GM18498 (cell line): ENCODE data around the gene TNFRSF12A.

Experiments used
- ATAC-seq: cut with Tn5 transposase; IDR thresholded peaks from one replicate; pipeline ENCODE4 v1.9.1; 2021; ENCODE audit warnings: mild to moderate bottlenecking, moderate library complexity; ENCODE audit not compliant: unreplicated experiment

The TNFRSF12A gene

GRCh38 chr16:2985893-2986355 is 34.2 kb upstream of the TNFRSF12A start:
- no peak for ATAC-seq

- ATAC-seq, result no peak
These were observed 33.5 kb upstream of the TNFRSF12A start for GRCh38 chr16:2986623-2987188.

- no peak for ATAC-seq
These were observed 32.9 kb upstream of the TNFRSF12A start for GRCh38 chr16:2987286-2987685.

GRCh38 chr16:2987833-2988232 is 32.3 kb upstream of the TNFRSF12A start:
- no peak for ATAC-seq

GRCh38 chr16:2988590-2989099 is 31.5 kb upstream of the TNFRSF12A start:
- no peak for ATAC-seq

- no peak for ATAC-seq
These were observed 29.3 kb upstream of the TNFRSF12A start for GRCh38 chr16:2990891-2991290.

GRCh38 chr16:2991566-2992261 is 28.5 kb upstream of the TNFRSF12A start:
- ATAC-seq, result no peak

- ATAC-seq, result no peak
These were observed 27.6 kb upstream of the TNFRSF12A start for GRCh38 chr16:2992383-2993081.

GRCh38 chr16:2996298-2996697 is 23.9 kb upstream of the TNFRSF12A start:
- no peak for ATAC-seq

GRCh38 chr16:2999929-3000328 is 20.2 kb upstream of the TNFRSF12A start:
- no peak for ATAC-seq

- no peak for ATAC-seq
These were observed 19.6 kb upstream of the TNFRSF12A start for GRCh38 chr16:3000540-3000939.

GRCh38 chr16:3001316-3001715 is 18.9 kb upstream of the TNFRSF12A start:
- ATAC-seq, result no peak

GRCh38 chr16:3003582-3004270 is 16.4 kb upstream of the TNFRSF12A start:
- ATAC-seq, result peak; percentile 98

- no peak for ATAC-seq
These were observed 15.8 kb upstream of the TNFRSF12A start for GRCh38 chr16:3004319-3004718.

- ATAC-seq, result no peak
These were observed 15.3 kb upstream of the TNFRSF12A start for GRCh38 chr16:3004781-3005284.

- no peak for ATAC-seq
These were observed 12.9 kb upstream of the TNFRSF12A start for GRCh38 chr16:3007059-3007956.

- ATAC-seq, result no peak
These were observed 12.0 kb upstream of the TNFRSF12A start for GRCh38 chr16:3007957-3008689.

- ATAC-seq, result no peak
These were observed 11.5 kb upstream of the TNFRSF12A start for GRCh38 chr16:3008690-3009037.

GRCh38 chr16:3009568-3010390 is 10.4 kb upstream of the TNFRSF12A start:
- no peak for ATAC-seq
